SU-DHL-6 (cell line): Measurements from ENCODE around the gene EMILIN1.

Source experiments
- H2AFZ ChIP-seq: fragments of 200-600 bp; sonication (generic); 2 replicates; pipeline ENCODE4 v1.6.1; 2014; ENCODE audit warnings: low read depth, mild to moderate bottlenecking, moderate library complexity, mixed read lengths, antibody characterized with exemption, low read length; ENCODE audit not compliant: severe bottlenecking
- H3F3A ChIP-seq: fragments of 200-600 bp; shearing (Covaris generic); 2 replicates; pipeline ENCODE4 v1.6.0; 2016; ENCODE audit warnings: antibody characterized with exemption, mild to moderate bottlenecking; ENCODE audit not compliant: insufficient read depth
- H3K27ac ChIP-seq: fragments of 200-600 bp; sonication (generic); 2 replicates; pipeline ENCODE4 v1.5.1; 2016; ENCODE audit warnings: low read depth, mild to moderate bottlenecking, low read length, moderate library complexity, mixed read lengths
- H3K27me3 ChIP-seq: fragments of 200-600 bp; sonication (generic), shearing (Covaris generic); 2 replicates; pipeline ENCODE4 v1.6.0; 2014; ENCODE audit warnings: mild to moderate bottlenecking, low read length
- H3K36me3 ChIP-seq: fragments of 200-600 bp; sonication (generic); 2 replicates; pipeline ENCODE4 v1.6.1; 2014; ENCODE audit warnings: mild to moderate bottlenecking, low read length, mixed read lengths
- H3K4me2 ChIP-seq: fragments of 300-600, 200-600 bp; shearing (Covaris generic), sonication (generic); 2 replicates; pipeline ENCODE4 v1.6.0; 2014; ENCODE audit warnings: low read length, low read depth, mild to moderate bottlenecking; ENCODE audit not compliant: poor library complexity, severe bottlenecking
- H3K4me3 ChIP-seq: fragments of 200-600 bp; sonication (generic); 2 replicates; pipeline ENCODE4 v1.5.1; 2014; ENCODE audit warnings: antibody characterized with exemption, low read length, mild to moderate bottlenecking, mixed read lengths; ENCODE audit not compliant: insufficient read depth, poor library complexity, severe bottlenecking
- H3K79me2 ChIP-seq: fragments of 200-600 bp; sonication (generic); 2 replicates; pipeline ENCODE4 v1.6.1; 2014; ENCODE audit warnings: mild to moderate bottlenecking, low read length, moderate library complexity; ENCODE audit not compliant: insufficient read depth
- H3K9ac ChIP-seq: fragments of 200-600 bp; sonication (generic); 2 replicates; pipeline ENCODE4 v1.7.0; 2014; ENCODE audit warnings: mild to moderate bottlenecking, low read length
- H3K9me2 ChIP-seq: fragments of 200-600 bp; sonication (generic); replicated peaks from 2 replicates; pipeline ENCODE4 v1.6.1; 2014; ENCODE audit warnings: low read length; ENCODE audit not compliant: insufficient read depth
- H3K9me3 ChIP-seq: fragments of 200-600 bp; sonication (generic); 2 replicates; pipeline ENCODE4 v1.6.1; 2014; ENCODE audit warnings: low read length, mixed read lengths; ENCODE audit not compliant: insufficient read depth
- H4K20me1 ChIP-seq: fragments of 200-600 bp; sonication (generic); 2 replicates; pipeline ENCODE4 v1.6.1; 2014; ENCODE audit warnings: low read depth, mild to moderate bottlenecking, antibody characterized with exemption, low read length, moderate library complexity, mixed read lengths
- CTCF ChIP-seq: fragments of 200-600 bp; sonication (generic); IDR thresholded peaks from one replicate; pipeline ENCODE4 v1.5.1; 2017; ENCODE audit warnings: antibody characterized with exemption, mild to moderate bottlenecking, low read length, moderate library complexity; ENCODE audit not compliant: insufficient read depth, poor library complexity, severe bottlenecking
- EZH2phosphoT487 ChIP-seq: fragments of 200-600 bp; sonication (generic), shearing (Covaris generic); conservative IDR thresholded peaks from 2 replicates; pipeline ENCODE4 v1.6.1; 2018; ENCODE audit warnings: mild to moderate bottlenecking, antibody characterized with exemption, low read length, moderate library complexity, mixed read lengths

The EMILIN1 gene

DNA sequence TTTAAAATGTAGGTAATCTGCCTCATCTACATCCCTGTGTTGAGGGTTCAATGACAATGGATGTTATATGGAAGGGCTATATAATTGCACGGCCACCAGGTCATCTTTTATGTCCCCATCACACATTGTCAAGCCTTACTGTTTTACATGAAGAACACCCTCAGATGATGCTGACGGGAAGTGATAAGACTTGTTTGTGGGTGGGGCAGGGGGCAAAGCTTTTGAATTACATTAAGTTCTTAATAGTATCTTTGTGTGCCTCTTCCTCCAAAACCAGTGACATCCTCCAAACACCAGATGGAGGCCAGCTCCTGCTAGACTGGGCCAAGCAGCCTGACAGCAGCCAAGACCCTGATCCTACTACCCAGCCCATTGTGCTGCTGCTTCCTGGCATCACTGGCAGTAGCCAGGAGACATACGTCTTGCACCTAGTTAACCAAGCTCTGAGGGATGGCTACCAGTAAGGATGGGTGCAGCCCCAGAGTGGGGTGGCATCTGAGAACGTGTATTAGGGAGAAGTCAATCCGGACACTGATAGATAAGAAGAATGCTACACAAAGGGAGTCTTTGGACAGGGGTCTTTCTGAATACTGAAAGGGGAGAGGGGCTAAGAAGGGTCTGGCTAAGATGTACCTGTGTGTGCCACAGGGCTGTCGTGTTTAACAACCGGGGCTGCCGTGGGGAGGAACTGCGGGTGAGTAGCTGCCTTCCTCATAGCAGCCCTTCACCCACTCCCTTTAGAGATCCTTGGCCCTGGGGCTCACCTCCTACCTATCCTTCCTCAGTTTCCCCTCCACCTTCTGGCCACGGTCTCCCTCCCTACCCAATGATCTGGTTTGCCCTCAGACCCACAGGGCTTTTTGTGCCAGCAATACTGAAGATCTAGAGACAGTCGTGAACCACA is 50.5 kb downstream of the EMILIN1 start:
- Histone ChIP-seq H4K20me1 (no peaks in the 10 kb centered on the region), H3K27me3 (no peaks in the 10 kb centered on the region), H3K9me2 (no peaks in the 10 kb centered on the region), H2AFZ (no peak overlapping the region), H3K4me3 (no peak overlapping the region), H3K27ac (no peak overlapping the region), H3K4me2 (no peak overlapping the region), H3F3A (peaks cover 7% of the 10 kb centered on the region; the same call in 1 of the 2 replicates), H3K79me2 (peaks cover 9% of the 10 kb centered on the region; the same call in 1 of the 2 replicates), H3K36me3 (no peaks in the 10 kb centered on the region), H3K9me3 (no peaks in the 10 kb centered on the region), H3K9ac (no peak overlapping the region)
- TF ChIP-seq CTCF (no peak), EZH2phosphoT487 (no peak)

DNA sequence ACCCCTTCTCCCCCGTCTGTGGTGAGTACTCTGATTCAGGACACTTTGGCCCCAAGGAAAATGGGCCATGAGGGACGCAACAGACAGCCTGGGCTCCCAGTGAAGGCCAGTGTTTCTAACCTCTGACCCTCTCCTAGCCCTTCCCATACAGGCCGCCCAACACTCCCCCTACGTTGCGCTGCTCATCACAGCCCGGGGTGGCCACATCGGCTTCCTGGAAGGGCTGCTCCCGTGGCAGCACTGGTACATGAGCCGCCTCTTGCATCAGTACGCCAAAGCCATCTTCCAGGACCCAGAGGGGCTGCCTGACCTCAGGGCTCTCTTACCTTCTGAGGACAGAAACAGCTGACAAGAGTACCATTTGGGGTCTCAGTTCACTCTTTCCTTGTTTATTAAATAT is 52.0 kb downstream of the EMILIN1 start:
- H3K27ac ChIP-seq, result no peak overlapping the region
- H3K4me2 ChIP-seq, result no peak overlapping the region

GRCh38 chr2:27131429-27131828 is 53.0 kb downstream of the EMILIN1 start:
- H3K79me2 ChIP-seq, result peaks cover 13% of the 10 kb centered on the region; the same call in 1 of the 2 replicates
- no peak overlapping the region for H2AFZ ChIP-seq
- H3K9ac ChIP-seq, result no peak overlapping the region
- H3K27me3 ChIP-seq, result no peaks in the 10 kb centered on the region
- no peaks in the 10 kb centered on the region for H3K36me3 ChIP-seq
- peaks cover 7% of the 10 kb centered on the region; the same call in 1 of the 2 replicates for H3F3A ChIP-seq
- no peak overlapping the region for H3K4me2 ChIP-seq
- TF ChIP-seq CTCF, result no peak
- no peak for TF ChIP-seq EZH2phosphoT487
- no peaks in the 10 kb centered on the region for H4K20me1 ChIP-seq
- no peak overlapping the region for H3K4me3 ChIP-seq
- no peaks in the 10 kb centered on the region for H3K9me2 ChIP-seq
- H3K9me3 ChIP-seq, result no peaks in the 10 kb centered on the region
- no peak overlapping the region for H3K27ac ChIP-seq

More for the DNA sequence above, 52.0 kb downstream of the EMILIN1 start:
- peaks cover 7% of the 10 kb centered on the region; the same call in 1 of the 2 replicates for H3F3A ChIP-seq
- H3K9me3 ChIP-seq, result no peaks in the 10 kb centered on the region
- no peaks in the 10 kb centered on the region for H3K36me3 ChIP-seq
- H3K9ac ChIP-seq, result no peak overlapping the region
- no peaks in the 10 kb centered on the region for H4K20me1 ChIP-seq
- peaks cover 13% of the 10 kb centered on the region; the same call in 1 of the 2 replicates for H3K79me2 ChIP-seq
- TF ChIP-seq CTCF, result no peak
- TF ChIP-seq EZH2phosphoT487, result no peak
- H2AFZ ChIP-seq, result no peak overlapping the region
- no peaks in the 10 kb centered on the region for H3K9me2 ChIP-seq
- no peak overlapping the region for H3K4me3 ChIP-seq
- no peaks in the 10 kb centered on the region for H3K27me3 ChIP-seq
